ENCODE measurements around the gene CSPG5.
A peak's percentile ranks its signal among the peaks of the same experiment; 100 is the strongest.

CSPG5 gene

DNA sequence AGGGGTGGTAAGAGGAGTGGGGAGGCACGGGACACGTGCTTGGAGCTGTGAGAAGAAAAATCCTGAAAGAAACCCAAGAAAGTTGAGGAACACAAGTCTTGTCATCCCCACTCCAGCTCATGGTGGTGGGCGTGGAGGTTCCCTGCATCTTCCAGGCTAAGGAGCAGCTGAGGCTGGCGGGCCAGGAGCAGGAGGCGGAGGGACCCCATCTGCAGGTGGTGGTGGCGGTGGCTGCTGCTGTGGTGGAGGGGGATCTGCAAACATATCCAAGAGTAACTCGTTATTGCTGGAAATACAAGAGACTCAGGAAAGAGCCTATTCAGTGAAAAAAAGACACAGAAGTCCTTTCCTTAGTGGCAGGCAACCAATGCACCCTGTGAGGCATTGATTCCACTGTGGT is 9.4 kb upstream of the CSPG5 start:
- no peak for DNase-seq (ENCODE audit: low read depth in 2 of 2)

GRCh38 chr3:47586746-47587145 is 8.1 kb upstream of the CSPG5 start:
- no peak for DNase-seq (ENCODE audit: low read depth in 2 of 2)

DNA sequence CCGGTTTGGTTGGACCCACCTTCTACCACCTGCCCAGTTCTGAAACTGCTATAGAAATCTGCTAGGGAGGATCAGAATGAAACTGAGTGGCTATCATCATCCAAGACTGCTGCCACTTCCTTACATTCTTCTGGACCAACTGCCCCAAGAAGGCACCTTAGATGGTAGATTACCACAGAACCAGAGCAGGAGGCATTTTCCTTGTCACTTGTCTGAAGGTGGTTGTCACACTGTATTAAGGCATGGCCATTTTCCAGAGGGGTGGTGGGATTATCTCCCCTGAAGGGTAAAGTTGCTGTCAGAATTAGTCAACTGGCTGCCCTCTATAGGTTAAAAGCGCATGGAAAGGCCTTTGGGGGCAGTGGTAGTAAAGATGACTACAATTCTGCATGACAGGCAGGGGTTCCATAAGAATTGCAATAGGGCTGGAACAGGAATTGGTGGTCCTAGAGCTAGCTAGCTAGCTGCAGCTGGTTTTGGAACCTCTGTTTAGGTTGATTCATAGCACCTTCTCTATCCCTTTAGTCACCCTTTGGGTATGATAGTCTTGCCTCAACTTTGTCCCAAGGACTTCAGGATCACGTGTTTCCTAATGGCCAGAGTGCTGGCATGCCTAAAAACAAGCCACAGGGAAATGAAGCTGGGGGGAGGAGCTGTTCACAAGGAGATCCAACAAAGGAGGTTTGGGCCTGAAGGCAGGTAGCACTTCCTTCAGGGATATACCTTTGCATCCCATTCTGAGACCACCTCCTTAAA is 4.8 kb upstream of the CSPG5 start:
- DNase-seq (ENCODE audit: low read depth in 2 of 2), result no peak

- no peak for DNase-seq (ENCODE audit: low read depth in 2 of 2)
Measured at GRCh38 chr3:47581835-47582234, 3.2 kb upstream of the CSPG5 start.

DNA sequence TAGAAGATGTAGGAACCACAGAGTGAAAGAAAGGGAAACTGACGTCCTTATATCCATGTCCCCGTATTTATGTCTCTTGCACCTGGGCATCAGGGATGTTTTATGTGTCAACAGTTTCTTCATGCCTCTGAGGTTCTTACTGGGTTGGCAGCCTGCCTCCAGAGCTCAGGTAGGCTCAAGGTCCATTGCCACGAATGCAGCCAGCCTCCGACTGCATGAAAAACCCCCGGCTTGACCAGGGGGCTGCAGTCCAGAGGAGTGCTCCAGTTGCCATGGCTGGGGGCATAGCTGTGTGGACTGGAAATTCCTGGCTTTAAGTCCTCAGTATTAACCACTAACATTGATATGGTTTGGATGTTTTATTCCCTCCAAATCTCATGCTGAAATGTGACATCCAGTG is 2.8 kb upstream of the CSPG5 start:
- no peak for DNase-seq (ENCODE audit: low read depth in 2 of 2)

DNA sequence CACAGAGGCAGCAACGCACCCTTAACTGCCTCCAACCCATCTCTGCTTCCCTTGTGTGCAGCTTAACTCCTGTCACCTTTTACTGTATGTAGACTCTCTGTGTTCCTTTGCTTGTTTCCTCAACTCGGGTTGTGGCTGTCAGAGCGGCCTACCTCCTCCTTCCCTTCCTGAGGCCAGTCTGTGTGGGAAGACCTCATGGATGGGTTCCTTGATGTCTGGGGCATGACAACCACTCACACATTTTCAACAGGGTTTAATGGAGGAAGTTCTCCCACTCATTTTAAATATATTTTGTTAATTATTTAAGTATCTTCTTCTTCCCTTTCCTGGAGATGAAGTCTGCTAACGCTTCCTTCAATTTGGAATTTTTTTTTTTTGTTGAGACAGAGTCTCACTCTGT is 1.8 kb upstream of the CSPG5 start:
- no peak for DNase-seq (ENCODE audit: low read depth in 2 of 2)

GRCh38 chr3:47579875-47580274 is 1.2 kb upstream of the CSPG5 start:
- no peak for DNase-seq (ENCODE audit: low read depth in 2 of 2)

- DNase-seq (ENCODE audit: low read depth in 2 of 2), result peak; percentile 12 to 13
Measured at GRCh38 chr3:47578119-47578632, 489 bp downstream of the CSPG5 start.

DNA sequence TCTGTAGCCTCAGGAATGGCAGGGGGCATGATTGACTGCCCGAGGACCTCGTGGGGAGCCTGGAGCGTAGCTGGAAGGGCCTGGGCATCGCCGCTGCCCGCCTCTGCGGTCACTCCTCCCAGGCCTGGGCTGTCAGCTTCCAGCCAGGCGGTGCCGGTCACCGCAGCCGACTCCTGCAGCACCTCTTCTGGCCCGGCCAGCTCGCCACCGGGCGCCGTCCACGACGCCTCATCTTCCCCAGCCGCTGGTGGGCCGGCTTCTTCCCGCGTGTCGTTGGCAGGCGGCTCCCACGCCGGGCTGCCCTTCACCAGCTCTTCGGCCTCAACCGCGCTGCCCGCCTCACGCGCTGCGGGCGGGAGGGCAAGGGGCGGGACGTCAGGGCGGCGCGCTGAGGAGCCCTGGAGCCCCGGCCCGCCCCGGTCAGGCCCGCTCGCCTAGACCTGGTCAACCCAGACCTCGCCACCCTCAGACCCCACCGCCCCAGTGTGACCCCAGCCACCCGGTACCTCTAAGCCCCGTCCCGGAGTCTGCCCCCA is 1.0 kb downstream of the CSPG5 start:
- no peak for DNase-seq (ENCODE audit: low read depth in 2 of 2)

GRCh38 chr3:47573190-47574172 is 5.2 kb downstream of the CSPG5 start:
- no peak for DNase-seq (ENCODE audit: low read depth in 2 of 2)

- no peak for DNase-seq (ENCODE audit: low read depth in 2 of 2)
Measured at GRCh38 chr3:47571391-47572175, 7.1 kb downstream of the CSPG5 start.

GRCh38 chr3:47568901-47569300 is 9.8 kb downstream of the CSPG5 start:
- no peak for DNase-seq (ENCODE audit: low read depth in 2 of 2)

DNA sequence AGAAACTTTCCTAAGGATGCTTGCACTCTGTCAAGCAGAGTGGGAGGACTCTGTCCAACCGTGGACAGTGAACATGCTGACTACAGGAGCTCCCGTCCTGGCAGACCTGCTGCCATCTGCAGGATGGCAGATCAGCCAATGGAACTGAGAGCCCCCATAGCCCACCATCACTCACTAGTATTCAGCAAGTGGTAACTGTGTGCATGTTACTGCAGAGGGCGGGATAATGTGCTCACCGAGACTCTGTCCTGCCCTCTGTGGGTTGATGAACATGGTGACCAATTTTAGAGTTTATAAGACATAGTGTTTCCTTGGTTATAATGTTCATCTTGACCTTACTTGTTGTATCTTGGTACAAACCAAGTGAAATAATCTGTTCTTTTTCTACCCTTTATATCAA is 11.5 kb downstream of the CSPG5 start:
- no peak for DNase-seq (ENCODE audit: low read depth in 2 of 2)

- no peak for DNase-seq (ENCODE audit: low read depth in 2 of 2)
Measured at GRCh38 chr3:47566667-47567066, 12.0 kb downstream of the CSPG5 start.

DNA sequence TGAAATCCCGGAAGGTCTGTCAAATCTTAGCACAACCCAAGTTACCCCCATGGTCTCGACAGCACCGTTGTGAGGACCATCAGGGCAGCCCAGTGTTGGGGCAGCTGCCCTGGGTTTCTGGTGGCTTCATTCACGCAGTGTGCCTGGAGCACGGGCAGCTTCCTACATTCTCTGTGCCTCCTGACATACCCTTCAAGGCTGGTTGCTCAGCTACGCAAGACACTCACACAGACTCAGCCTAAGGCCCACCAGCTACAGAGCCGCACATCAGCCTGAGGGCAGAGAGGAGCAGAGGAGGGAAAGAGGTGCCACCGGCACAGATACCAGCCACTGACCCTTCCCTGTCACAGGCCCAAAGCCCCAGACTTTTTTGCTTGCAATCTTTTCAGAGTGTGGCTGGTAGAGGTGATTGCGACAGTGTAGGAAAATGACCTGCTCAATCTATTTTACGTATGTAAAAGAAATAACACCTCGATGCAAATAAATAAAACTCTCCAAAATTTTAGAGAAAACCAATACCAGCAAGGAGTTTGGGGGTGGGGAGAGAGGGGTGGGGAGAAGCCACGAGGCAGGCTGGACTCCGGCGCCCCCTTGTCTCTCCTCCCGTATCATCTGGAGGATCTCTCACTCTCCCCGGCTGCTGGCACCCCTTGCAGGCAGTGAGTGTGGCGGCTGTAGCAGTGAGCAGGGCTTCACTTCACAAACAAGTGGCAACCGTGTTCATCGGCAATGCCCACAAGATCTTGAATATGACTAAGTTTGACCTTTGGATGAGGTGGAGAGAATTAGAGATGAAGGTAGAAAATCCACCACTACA is 12.7 kb downstream of the CSPG5 start:
- DNase-seq (ENCODE audit: low read depth in 2 of 2), result no peak

DNA sequence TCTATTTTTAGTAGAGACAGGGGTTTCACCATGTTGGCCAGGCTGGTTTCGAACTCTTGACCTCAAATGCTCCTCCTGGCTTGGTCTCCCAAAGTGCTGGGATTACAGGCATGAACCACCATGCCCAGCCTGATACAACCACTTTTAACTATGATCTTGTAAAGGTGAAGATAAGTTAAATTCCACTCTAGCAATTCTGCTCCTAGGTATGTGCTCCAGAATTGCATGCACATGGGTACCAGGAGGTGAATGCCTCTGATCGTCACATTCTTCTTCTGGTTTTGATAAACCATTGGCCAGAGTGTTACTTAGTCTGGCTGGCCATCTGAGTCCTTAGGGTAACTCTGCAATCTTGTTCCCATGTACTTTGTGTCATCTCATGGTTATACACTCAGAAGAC is 22.3 kb downstream of the CSPG5 start:
- DNase-seq (ENCODE audit: low read depth in 2 of 2), result no peak

- no peak for DNase-seq (ENCODE audit: low read depth in 2 of 2)
Measured at GRCh38 chr3:47554335-47554734, 24.3 kb downstream of the CSPG5 start.

DNA sequence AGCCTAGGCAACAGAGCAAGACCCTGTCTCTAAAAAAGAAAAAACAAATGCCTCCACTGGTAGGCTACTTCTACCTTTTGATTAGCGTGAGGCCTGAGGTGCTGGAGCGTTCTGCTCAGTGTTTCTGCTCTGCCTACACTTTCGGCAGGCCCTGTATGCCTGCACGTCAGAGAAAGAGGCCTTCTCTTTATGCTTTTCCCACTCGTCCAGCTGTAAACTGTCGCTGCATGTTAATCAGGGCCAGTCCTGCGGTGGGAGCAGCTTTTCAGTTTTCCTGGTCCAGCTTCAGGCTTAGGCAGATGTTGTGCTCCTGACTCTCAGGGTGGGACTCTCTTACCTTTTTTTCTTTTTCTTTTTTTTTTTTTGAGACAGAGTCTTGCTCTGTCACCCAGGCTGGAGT is 25.3 kb downstream of the CSPG5 start:
- DNase-seq (ENCODE audit: low read depth in 2 of 2), result no peak

GRCh38 chr3:47542471-47543173 is 36.0 kb downstream of the CSPG5 start:
- no peak for DNase-seq (ENCODE audit: low read depth in 2 of 2)

DNA sequence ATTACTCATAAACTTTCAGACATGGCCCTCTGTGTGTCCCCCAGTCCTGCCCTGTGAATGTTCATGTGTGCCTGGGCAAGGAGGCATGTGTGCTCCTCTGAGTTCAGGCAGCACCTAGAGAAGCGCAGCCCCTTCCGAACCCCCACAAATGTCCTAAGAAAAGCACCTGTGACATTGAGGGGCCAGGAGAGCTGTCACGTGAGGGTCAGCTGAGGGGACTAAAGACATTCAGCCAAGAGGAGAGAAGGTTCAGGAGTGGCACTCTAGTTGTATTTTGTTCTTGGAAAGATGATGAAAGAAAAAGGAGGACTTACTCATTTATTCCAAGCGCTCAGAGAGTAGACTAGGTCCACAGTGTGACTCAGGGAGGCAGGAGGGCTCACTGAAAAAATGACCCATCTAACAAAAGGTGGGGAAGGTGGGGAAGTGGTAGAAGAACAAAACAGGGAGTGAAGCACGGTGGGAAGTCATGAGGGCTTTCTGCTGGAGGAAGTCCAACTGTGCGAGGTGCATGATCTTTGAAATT is 37.0 kb downstream of the CSPG5 start:
- DNase-seq (ENCODE audit: low read depth in 2 of 2), result no peak

Data from activated CD4-positive, alpha-beta T cell treated with anti-CD3 and anti-CD28 coated beads for 24 hours (primary cell).